ENCODE results near the gene FAM222A. TPM values are rescaled to one million over a fixed set of nuclear protein-coding genes. Genes with fewer than 3 reads are reported as not detected.

FAM222A gene
- total RNA-seq, 1 experiment from 2014 or later: 3.7 TPM

DNA sequence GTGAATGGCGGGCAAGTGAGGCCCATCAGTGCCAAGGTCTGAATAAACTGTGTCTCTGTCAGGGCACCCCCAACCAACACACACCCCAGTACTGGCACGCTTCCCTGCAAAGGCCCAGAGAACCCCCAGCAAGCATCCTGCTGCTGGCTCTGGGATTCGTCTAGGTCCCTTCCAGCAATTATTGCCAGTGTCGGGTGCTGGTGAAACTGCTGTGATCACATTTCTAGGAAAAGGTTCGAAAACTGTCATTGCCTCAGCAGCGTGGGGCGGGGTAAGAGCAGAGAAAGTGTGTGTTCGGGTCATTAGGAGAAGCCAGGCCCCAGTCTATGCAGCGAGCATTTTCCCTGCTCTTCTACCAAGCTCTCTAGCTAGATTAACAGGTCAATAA is 2.5 kb downstream of the FAM222A start (continued):
- no peak for TF ChIP-seq CTCF (IDR thresholded peaks at IDR 0.05 in 2 of 3, conservative IDR thresholded peaks at IDR 0.05 in 1 of 3; ENCODE audit: borderline replicate concordance in 1 of 3, insufficient read depth in 1 of 3, low read depth in 2 of 3, low read length in 2 of 3)
- TF ChIP-seq EZH2 (IDR thresholded peaks at IDR 0.05): no peak
- TF ChIP-seq RAD21 (IDR thresholded peaks at IDR 0.05; ENCODE audit: low read depth): no peak
- TF ChIP-seq EGR1 (IDR thresholded peaks at IDR 0.05; ENCODE audit: low read depth): no peak
- no peak for TF ChIP-seq CEBPB (IDR thresholded peaks at IDR 0.05; ENCODE audit: low read depth)

DNA sequence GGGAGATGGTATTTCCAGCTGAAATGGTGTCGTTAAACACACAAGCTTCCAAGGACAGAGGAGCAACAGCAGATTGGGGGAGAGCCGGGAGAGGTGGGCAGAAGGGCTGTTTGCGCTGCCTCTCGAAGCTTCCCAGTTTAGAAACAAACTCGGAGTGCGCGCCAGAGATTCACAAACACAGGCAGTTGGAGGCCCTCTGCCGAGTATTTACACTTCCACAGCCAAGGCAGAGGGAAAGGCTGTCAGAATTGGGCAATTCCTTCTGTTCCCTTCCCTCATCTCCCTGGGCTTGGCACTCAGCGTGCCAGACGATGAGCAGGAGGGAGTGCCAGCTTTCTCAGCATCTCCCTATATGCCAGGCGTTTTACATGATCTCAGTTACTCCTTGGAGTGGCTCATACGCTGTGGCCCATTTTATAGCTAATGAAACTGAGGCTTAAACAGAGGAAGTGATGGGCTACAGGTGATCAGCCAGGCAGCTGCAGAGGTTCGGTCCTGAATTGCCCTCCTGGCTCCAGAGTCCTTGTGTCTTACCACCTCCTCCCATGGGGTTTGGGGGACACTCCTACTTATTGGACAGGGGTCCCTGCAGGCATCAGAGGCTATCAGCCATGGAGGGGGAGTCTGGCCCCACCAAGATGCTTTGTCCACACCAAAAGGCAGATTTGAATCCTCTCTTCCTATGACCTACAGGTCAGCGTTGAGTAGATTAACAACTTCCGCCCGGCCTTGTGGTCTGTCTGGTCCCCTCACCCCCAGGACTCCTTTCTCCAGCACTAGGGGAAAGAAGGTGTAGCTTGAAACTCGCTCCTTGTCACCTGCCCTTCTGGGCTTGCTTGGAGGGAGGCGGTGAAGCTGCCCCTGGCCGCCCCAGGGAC is 3.1 kb downstream of the FAM222A start:
- Histone ChIP-seq H2AFZ (ENCODE audit: low read depth, low read length, poor library complexity, severe bottlenecking) (no peak overlapping the region), H4K20me1 (ENCODE audit: insufficient read depth) (no peaks in the 10 kb centered on the region), H3K4me1 (ENCODE audit: control insufficient read depth in 1 of 2, insufficient read depth in 2 of 2, low read length in 2 of 2) (peaks cover 6 to 17% of the 10 kb centered on the region in 2 experiments; a peak in 3 of 4 replicates), H3K9me3 (ENCODE audit: control insufficient read depth in 1 of 2, insufficient read depth in 1 of 2, low read depth in 1 of 2, low read length in 2 of 2) (no peaks in the 10 kb centered on the region), H3K4me2 (ENCODE audit: low read length) (no peak overlapping the region), H3K9ac (ENCODE audit: low read length) (no peak overlapping the region), H3K27me3 (ENCODE audit: insufficient read depth, low read length) (no peaks in the 10 kb centered on the region), H3K9me2 (ENCODE audit: insufficient read depth) (no peaks in the 10 kb centered on the region), H3K79me2 (ENCODE audit: insufficient read depth, low read length) (no peaks in the 10 kb centered on the region), H3K4me3 (replicated peaks in 1 of 2; ENCODE audit: low read depth in 1 of 2, low read length in 2 of 2) (no peak overlapping the region), H3K36me3 (ENCODE audit: control insufficient read depth in 1 of 2, insufficient read depth in 2 of 2, low read length in 2 of 2) (no peaks in the 10 kb centered on the region), H3K27ac (ENCODE audit: low read depth, low read length) (no peak overlapping the region)
- ChIA-PET CTCF (no interaction called here), POLR2A (no interaction called here), RAD21 (ENCODE audit: low non-redundant PET in 1 of 2, low total read pairs in 2 of 2, uncharacterized antibody in 2 of 2, unreplicated experiment in 2 of 2) (no interaction called here)
- no peak for DNase-seq (ENCODE audit: low read depth, low spot score)
- no peak for ATAC-seq
- no TSS peak for BruUV-seq (replicated peaks)
- TF ChIP-seq CTCF (IDR thresholded peaks at IDR 0.05 in 2 of 3, conservative IDR thresholded peaks at IDR 0.05 in 1 of 3; ENCODE audit: borderline replicate concordance in 1 of 3, insufficient read depth in 1 of 3, low read depth in 2 of 3, low read length in 2 of 3) (no peak), YY1 (IDR thresholded peaks at IDR 0.05; ENCODE audit: extremely low read depth, insufficient replicate concordance, low read depth, low read length) (no peak), SIN3A (IDR thresholded peaks at IDR 0.05; ENCODE audit: low read depth) (no peak), ZFX (IDR thresholded peaks at IDR 0.05) (no peak), ZNF274 (IDR thresholded peaks at IDR 0.05; ENCODE audit: low read depth, low read length) (no peak), CBX3 (IDR thresholded peaks at IDR 0.05; ENCODE audit: low read depth) (no peak), MAX (IDR thresholded peaks at IDR 0.05) (no peak), POLR2AphosphoS5 (IDR thresholded peaks at IDR 0.05; ENCODE audit: low read depth, low read length) (no peak), FOSL1 (IDR thresholded peaks at IDR 0.05; ENCODE audit: low read depth) (no peak), EZH2 (IDR thresholded peaks at IDR 0.05) (no peak)
- TF ChIP-seq, protein P1, sequence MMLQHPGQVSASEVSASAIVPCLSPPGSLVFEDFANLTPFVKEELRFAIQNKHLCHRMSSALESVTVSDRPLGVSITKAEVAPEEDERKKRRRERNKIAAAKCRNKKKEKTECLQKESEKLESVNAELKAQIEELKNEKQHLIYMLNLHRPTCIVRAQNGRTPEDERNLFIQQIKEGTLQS (IDR thresholded peaks at IDR 0.05): no peak
- intact Hi-C loops (cut with micrococcal nuclease): no loop called here
